CD8-positive, alpha-beta memory T cell (primary cell): ENCODE data around the gene CNTN6. TPM values are rescaled to one million over a fixed set of nuclear protein-coding genes. Genes with fewer than 3 reads are reported as not detected.

Experiments used
- CTCF ChIA-PET: fragments of 350-600 bp; sonication (Branson Sonifier 250); formaldehyde crosslinking; loops from one replicate; lab custom pipeline; 2021; ENCODE audit warnings: antibody characterized with exemption; lab: Charles Lee
- POLR2A ChIA-PET: fragments of 350-600 bp; sonication (Branson Sonifier 250); formaldehyde crosslinking; loops from one replicate; lab custom pipeline; 2021; ENCODE audit warnings: antibody characterized with exemption; lab: Charles Lee
- DNase-seq, 5 donors: peaks; one replicate each; pipeline versions ENCODE4 v3.0.0 to v3.0.0-alpha.2; 2020 to 2022; ENCODE audit warnings: mixed read lengths in 1 of 5
- H3K27ac ChIP-seq: one replicate; pipeline ENCODE4 v1.7.0; 2013; ENCODE audit warnings: low read depth, mild to moderate bottlenecking, low read length, moderate library complexity
- H3K27me3 ChIP-seq: 2 replicates; pipeline ENCODE4 v1.7.0; 2013; ENCODE audit warnings: low read length, mild to moderate bottlenecking; ENCODE audit not compliant: insufficient read depth, poor library complexity, severe bottlenecking
- H3K36me3 ChIP-seq: 2 replicates; pipeline ENCODE4 v1.7.0; 2013; ENCODE audit warnings: mild to moderate bottlenecking, low read length, moderate library complexity; ENCODE audit not compliant: insufficient read depth
- H3K4me1 ChIP-seq: 2 replicates; pipeline ENCODE4 v1.7.0; 2013; ENCODE audit warnings: mild to moderate bottlenecking, low read length, moderate library complexity; ENCODE audit not compliant: insufficient read depth
- H3K4me3 ChIP-seq: 2 replicates; pipeline ENCODE4 v1.7.0; 2013; ENCODE audit warnings: mild to moderate bottlenecking, low read length
- H3K9me3 ChIP-seq: 2 replicates; pipeline ENCODE4 v1.7.0; 2013; ENCODE audit warnings: mild to moderate bottlenecking, low read length
- H3K27ac Mint-ChIP-seq, 8 donors: one replicate each; pipeline ENCODE4 v1.8.0; 2020 to 2021; ENCODE audit warnings: mixed read lengths in 8 of 8, mild to moderate bottlenecking in 6 of 8, inconsistent platforms in 3 of 8, moderate library complexity in 3 of 8
- H3K27me3 Mint-ChIP-seq, 2 donors: one replicate each; pipeline ENCODE4 v1.8.0; 2020 to 2021; ENCODE audit warnings: mixed read lengths in 2 of 2, mild to moderate bottlenecking in 1 of 2, moderate library complexity in 1 of 2
- H3K36me3 Mint-ChIP-seq, 3 donors: one replicate each; pipeline ENCODE4 v1.8.0; 2020 to 2021; ENCODE audit warnings: mixed read lengths in 3 of 3, inconsistent platforms in 1 of 3, mild to moderate bottlenecking in 1 of 3
- H3K4me1 Mint-ChIP-seq, 3 donors: one replicate each; pipeline ENCODE4 v1.8.0; 2020 to 2021; ENCODE audit warnings: mixed read lengths in 3 of 3, inconsistent platforms in 1 of 3, mild to moderate bottlenecking in 1 of 3
- H3K4me3 Mint-ChIP-seq, 7 donors: one replicate each; pipeline ENCODE4 v1.8.0; 2020 to 2021; ENCODE audit warnings: mixed read lengths in 7 of 7, mild to moderate bottlenecking in 6 of 7, moderate library complexity in 4 of 7, inconsistent platforms in 2 of 7
- H3K9me3 Mint-ChIP-seq, 5 donors: one replicate each; pipeline ENCODE4 v1.8.0; 2020 to 2022; ENCODE audit warnings: mixed read lengths in 5 of 5, mild to moderate bottlenecking in 3 of 5, moderate library complexity in 2 of 5, inconsistent platforms in 1 of 5
- polyA plus RNA-seq: library from polyadenylated mRNA; unstranded; fragments of 300-500 nt; fragmentation: Illumina TruSeq; gene quantifications from one replicate; pipeline ENCODE4 v1.2.3, GENCODE V29; 2021
- total RNA-seq, 2 experiments: library from RNA; stranded (reverse); gene quantifications; one replicate each; pipeline ENCODE4 v1.2.3, GENCODE V29; 2021

Gene CNTN6
- total and polyA plus RNA-seq, 3 experiments from 2014 or later: not detected

DNA sequence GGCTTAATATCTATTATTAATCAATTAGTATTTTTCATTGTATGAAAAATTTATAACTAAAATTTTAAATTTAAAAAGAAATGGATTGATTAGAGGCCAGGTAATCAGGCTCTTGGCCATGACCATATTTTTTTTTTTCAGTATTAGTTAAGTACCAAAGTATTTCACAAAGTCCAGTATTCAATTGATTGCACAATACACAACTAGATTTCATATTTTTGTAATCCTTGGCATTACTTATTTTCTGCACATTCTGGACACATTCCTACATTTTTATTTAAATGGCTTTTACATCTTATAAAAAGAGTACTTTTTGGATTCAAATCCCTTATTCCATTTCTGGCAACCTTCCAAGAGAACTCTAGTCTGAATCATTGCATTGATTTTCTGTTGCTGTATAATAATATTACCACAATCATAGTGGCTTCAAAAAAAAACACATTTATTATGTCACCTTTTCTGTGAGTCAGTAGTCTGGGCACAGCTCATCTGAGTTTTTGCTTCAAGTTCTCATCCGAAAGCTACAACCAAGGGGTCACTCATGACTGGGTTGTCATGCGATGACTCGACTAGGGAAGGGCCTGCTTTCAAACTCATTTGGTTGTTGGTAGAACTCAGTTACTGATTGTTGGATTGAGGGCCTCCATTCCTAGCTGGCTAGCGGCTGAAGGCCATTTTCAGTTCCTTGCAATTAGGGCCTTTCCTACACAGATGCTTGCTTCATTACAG, 90.7 kb downstream of the CNTN6 start:
- H3K27ac ChIP-seq: no peak overlapping the region
- Mint-ChIP-seq H3K9me3 (peaks cover 0 to 6% (median 2%) of the 10 kb centered on the region in 5 donors), H3K36me3 (no peaks in the 10 kb centered on the region), H3K4me1 (no peaks in the 10 kb centered on the region), H3K4me3 (no peak overlapping the region), H3K27me3 (no peaks in the 10 kb centered on the region), H3K27ac (no peak overlapping the region)
- CTCF ChIA-PET: no interaction called here
- no peaks in the 10 kb centered on the region for H3K9me3 ChIP-seq
- DNase-seq: no peak
- POLR2A ChIA-PET: no interaction called here
- H3K4me3 ChIP-seq: no peak overlapping the region
- no peaks in the 10 kb centered on the region for H3K4me1 ChIP-seq
- H3K36me3 ChIP-seq: no peaks in the 10 kb centered on the region
- no peaks in the 10 kb centered on the region for H3K27me3 ChIP-seq

DNA sequence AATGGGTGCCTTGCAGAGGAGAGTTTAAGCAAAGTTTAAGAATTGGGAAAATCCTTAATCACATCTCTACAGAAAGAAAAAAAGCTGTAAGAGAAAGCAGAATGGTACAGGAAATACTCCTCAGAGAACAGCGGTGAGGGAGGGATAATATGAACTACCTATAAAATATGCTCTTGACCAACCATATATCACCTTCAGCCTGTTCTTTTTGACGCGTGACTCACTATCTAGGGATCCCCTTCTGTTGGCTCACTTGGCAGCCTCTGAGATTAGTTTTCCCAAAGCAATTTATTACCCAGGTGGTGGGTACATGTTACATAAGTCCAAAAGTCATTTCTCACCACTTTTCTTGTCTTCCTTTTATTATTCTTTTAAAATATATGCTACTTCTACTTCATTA, 97.7 kb downstream of the CNTN6 start:
- Mint-ChIP-seq H3K27ac (no peak overlapping the region), H3K4me3 (no peak overlapping the region), H3K27me3 (no peaks in the 10 kb centered on the region), H3K9me3 (peaks cover 0 to 7% (median 4%) of the 10 kb centered on the region in 5 donors), H3K36me3 (no peaks in the 10 kb centered on the region), H3K4me1 (no peaks in the 10 kb centered on the region)
- Histone ChIP-seq H3K36me3 (no peaks in the 10 kb centered on the region), H3K4me3 (no peak overlapping the region), H3K27ac (no peak overlapping the region), H3K27me3 (no peaks in the 10 kb centered on the region), H3K9me3 (no peaks in the 10 kb centered on the region), H3K4me1 (no peaks in the 10 kb centered on the region)
- no peak for DNase-seq
- ChIA-PET POLR2A (interaction anchor here (0.7 kb wide), 1 partner anchor 129 kb away, joined by 3 read pairs; no protein-coding TSS in a partner anchor), CTCF (no interaction called here)

DNA sequence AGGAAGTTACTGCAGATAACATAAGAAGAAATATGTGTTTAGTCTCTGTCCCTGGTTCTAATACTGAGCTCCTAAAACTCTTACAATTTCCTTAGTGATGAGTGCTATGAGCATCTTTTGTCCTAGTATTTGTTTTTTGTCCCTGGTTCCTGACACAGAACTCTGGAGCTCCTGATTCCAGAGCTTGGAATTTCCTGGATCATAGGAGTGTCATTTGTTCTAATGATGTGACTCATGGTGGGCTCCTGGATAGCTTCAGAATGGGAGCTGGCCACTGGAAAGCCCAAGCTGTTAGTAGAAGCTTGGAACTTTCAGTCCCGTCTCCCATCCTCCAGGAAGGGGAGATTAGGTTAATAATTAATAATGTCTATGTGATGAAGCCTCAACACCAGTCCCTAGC, 98.2 kb downstream of the CNTN6 start:
- no peaks in the 10 kb centered on the region for H3K9me3 ChIP-seq
- H3K27me3 ChIP-seq: no peaks in the 10 kb centered on the region
- H3K36me3 ChIP-seq: no peaks in the 10 kb centered on the region
- no peak for DNase-seq
- no peak overlapping the region for H3K4me3 ChIP-seq
- Mint-ChIP-seq H3K27me3 (no peaks in the 10 kb centered on the region), H3K9me3 (peaks cover 0 to 7% (median 4%) of the 10 kb centered on the region in 5 donors), H3K36me3 (no peaks in the 10 kb centered on the region), H3K27ac (no peak overlapping the region), H3K4me3 (no peak overlapping the region), H3K4me1 (no peaks in the 10 kb centered on the region)
- ChIA-PET POLR2A (interaction anchor here (0.7 kb wide), 1 partner anchor 130 kb away, joined by 3 read pairs; no protein-coding TSS in a partner anchor), CTCF (no interaction called here)
- no peak overlapping the region for H3K27ac ChIP-seq
- H3K4me1 ChIP-seq: no peaks in the 10 kb centered on the region

DNA sequence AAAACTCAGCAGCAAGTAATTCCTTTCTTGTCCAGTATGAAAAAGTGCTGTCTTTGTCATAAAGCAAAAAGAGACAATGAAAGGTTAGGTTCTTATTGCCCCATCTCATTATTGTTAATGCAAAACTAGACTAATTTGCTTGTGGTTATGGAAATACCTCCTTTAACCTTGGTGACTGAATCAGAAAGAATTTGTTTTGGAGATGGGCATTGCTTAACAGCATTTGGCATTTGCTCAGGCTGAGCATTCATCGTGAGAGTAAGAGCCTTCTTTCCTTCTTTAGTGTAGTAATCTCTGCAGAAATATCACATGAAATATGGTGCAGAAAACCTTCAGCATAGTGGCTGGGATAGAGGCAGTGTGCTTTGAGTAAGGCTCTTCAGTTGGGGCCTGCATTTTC, 103.1 kb downstream of the CNTN6 start:
- H3K4me1 Mint-ChIP-seq: no peaks in the 10 kb centered on the region
- no peak overlapping the region for H3K27ac Mint-ChIP-seq
- Histone ChIP-seq H3K27ac (no peak overlapping the region), H3K4me1 (no peaks in the 10 kb centered on the region), H3K27me3 (no peaks in the 10 kb centered on the region), H3K9me3 (no peaks in the 10 kb centered on the region), H3K4me3 (no peak overlapping the region), H3K36me3 (no peaks in the 10 kb centered on the region)
- DNase-seq: no peak
- ChIA-PET CTCF (no interaction called here), POLR2A (no interaction called here)
- no peaks in the 10 kb centered on the region for H3K36me3 Mint-ChIP-seq
- H3K9me3 Mint-ChIP-seq: peaks cover 0 to 24% (median 6%) of the 10 kb centered on the region in 5 donors
- H3K27me3 Mint-ChIP-seq: no peaks in the 10 kb centered on the region
- no peak overlapping the region for H3K4me3 Mint-ChIP-seq

DNA sequence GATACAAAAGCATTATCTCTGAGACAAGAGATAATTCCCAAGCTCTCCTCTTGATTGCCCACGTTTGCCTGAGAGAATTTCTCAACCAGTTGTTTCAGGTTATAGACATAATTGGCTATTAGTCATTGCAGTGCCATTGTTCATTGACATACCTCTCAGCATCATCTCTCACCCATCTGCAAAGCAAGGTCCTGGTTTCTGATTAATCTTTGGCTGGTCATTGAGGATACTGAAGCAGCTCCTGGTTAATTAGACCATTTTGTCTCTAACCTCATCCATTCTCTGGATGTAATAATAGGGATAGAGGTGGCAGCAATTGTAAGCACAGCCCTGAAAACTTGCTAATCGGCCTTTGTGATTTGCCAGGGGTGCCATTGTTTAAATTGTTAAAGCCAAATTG, 104.2 kb downstream of the CNTN6 start:
- no peak overlapping the region for H3K4me3 Mint-ChIP-seq
- no peaks in the 10 kb centered on the region for H3K9me3 ChIP-seq
- peaks cover 0 to 24% (median 4%) of the 10 kb centered on the region in 5 donors for H3K9me3 Mint-ChIP-seq
- H3K4me3 ChIP-seq: no peak overlapping the region
- H3K4me1 Mint-ChIP-seq: no peaks in the 10 kb centered on the region
- no peak overlapping the region for H3K27ac ChIP-seq
- H3K27me3 Mint-ChIP-seq: no peaks in the 10 kb centered on the region
- no peaks in the 10 kb centered on the region for H3K36me3 Mint-ChIP-seq
- no peak overlapping the region for H3K27ac Mint-ChIP-seq
- H3K4me1 ChIP-seq: no peaks in the 10 kb centered on the region
- H3K27me3 ChIP-seq: no peaks in the 10 kb centered on the region
- ChIA-PET CTCF (no interaction called here), POLR2A (no interaction called here)
- DNase-seq: no peak
- no peaks in the 10 kb centered on the region for H3K36me3 ChIP-seq

DNA sequence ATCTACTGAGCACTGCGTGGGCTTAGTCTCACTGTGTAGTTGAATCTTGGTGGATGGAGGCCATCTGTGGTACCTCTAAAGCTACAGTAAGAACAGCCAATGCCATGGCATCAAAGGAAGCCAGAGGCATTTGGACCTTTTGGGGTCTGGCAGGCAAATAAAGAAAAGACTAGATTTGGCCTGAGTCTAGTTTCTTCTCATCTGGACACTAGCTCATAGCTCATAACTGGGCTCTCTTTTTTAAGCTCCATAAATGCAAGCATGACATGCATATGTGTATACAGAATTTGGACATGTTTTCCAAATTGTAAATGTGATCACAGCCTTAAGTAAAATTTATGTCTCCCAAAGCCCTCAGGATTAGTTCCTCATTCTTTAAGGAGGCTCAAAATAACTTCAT, 107.5 kb downstream of the CNTN6 start:
- Histone ChIP-seq H3K9me3 (no peaks in the 10 kb centered on the region), H3K27me3 (no peaks in the 10 kb centered on the region), H3K4me1 (no peaks in the 10 kb centered on the region), H3K36me3 (no peaks in the 10 kb centered on the region), H3K27ac (no peak overlapping the region), H3K4me3 (no peak overlapping the region)
- Mint-ChIP-seq H3K4me1 (no peaks in the 10 kb centered on the region), H3K4me3 (no peak overlapping the region), H3K27me3 (no peaks in the 10 kb centered on the region), H3K27ac (no peak overlapping the region), H3K36me3 (no peaks in the 10 kb centered on the region), H3K9me3 (peaks cover 2 to 17% (median 6%) of the 10 kb centered on the region in 5 donors)
- no peak for DNase-seq
- ChIA-PET CTCF (no interaction called here), POLR2A (no interaction called here)

DNA sequence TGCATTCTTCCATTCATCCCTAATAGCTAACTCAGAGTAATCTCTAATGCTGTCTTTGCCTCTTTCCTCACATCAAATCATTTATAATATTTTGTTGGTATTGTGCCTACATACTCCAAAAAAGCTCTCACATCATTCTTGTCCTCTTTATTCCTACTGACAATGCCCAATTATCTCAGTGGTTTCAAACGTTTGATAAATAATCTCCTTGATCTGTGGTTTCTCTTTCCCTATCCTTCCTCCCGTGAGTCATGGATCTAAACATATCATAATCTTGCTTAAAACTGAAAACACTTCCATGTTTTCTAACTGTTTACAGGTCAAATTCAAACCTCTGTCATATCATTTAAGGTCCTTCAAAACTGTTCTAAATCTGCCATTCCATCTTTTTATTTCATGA, 115.1 kb downstream of the CNTN6 start:
- no peaks in the 10 kb centered on the region for H3K27me3 ChIP-seq
- no peak for DNase-seq
- peaks cover 2% of the 10 kb centered on the region for H3K9me3 ChIP-seq
- H3K4me1 ChIP-seq: no peaks in the 10 kb centered on the region
- H3K27ac Mint-ChIP-seq: no peak overlapping the region
- POLR2A ChIA-PET: no interaction called here
- H3K4me1 Mint-ChIP-seq: no peaks in the 10 kb centered on the region
- no peaks in the 10 kb centered on the region for H3K36me3 ChIP-seq
- CTCF ChIA-PET: no interaction called here
- H3K4me3 ChIP-seq: no peak overlapping the region
- H3K9me3 Mint-ChIP-seq: peaks cover 0 to 12% (median 1%) of the 10 kb centered on the region in 5 donors
- no peaks in the 10 kb centered on the region for H3K36me3 Mint-ChIP-seq
- H3K27ac ChIP-seq: no peak overlapping the region
- no peak overlapping the region for H3K4me3 Mint-ChIP-seq
- H3K27me3 Mint-ChIP-seq: no peaks in the 10 kb centered on the region

DNA sequence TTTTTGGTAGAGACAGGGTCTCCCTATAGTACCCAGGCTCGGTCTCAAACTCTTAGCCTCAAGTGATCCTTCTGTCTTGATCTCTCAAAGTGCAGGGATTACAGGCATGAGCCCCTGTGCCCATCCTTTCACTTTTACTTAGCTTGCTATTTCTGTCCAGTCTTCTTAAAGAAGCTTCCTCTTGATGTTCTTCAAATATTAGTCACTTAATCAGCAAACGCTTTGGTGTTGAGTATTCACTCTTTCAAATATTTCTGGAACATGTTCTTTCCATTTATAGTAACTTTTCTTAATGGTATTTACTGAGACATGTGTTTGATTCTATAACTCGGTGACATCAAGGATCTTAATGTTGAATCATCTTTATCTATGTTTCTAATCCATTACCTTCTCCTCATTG, 122.1 kb downstream of the CNTN6 start:
- Histone ChIP-seq H3K27ac (no peak overlapping the region), H3K4me3 (no peak overlapping the region), H3K27me3 (no peaks in the 10 kb centered on the region), H3K36me3 (no peaks in the 10 kb centered on the region), H3K9me3 (peaks cover 5% of the 10 kb centered on the region), H3K4me1 (no peaks in the 10 kb centered on the region)
- ChIA-PET CTCF (no interaction called here), POLR2A (no interaction called here)
- Mint-ChIP-seq H3K27me3 (no peaks in the 10 kb centered on the region), H3K4me1 (no peaks in the 10 kb centered on the region), H3K36me3 (no peaks in the 10 kb centered on the region), H3K9me3 (peaks cover 3 to 30% (median 5%) of the 10 kb centered on the region in 5 donors), H3K4me3 (no peak overlapping the region), H3K27ac (no peak overlapping the region)
- no peak for DNase-seq
